GM15510 (cell line): ENCODE results near the gene FSD1.

Source experiments
- POLR2A ChIP-seq: IDR thresholded peaks from 3 replicates; pipeline ENCODE4 v1.6.1; 2011; ENCODE audit warnings: borderline replicate concordance; ENCODE audit not compliant: insufficient read length; ENCODE audit errors: extremely low read depth

Gene FSD1

GRCh38 chr19:4370418-4371041 is 66.1 kb downstream of the FSD1 start:
- TF ChIP-seq POLR2A: no peak

GRCh38 chr19:4371247-4372164 is 67.1 kb downstream of the FSD1 start:
- TF ChIP-seq POLR2A: no peak

GRCh38 chr19:4372165-4373012 is 68.0 kb downstream of the FSD1 start:
- TF ChIP-seq POLR2A: no peak

- no peak for TF ChIP-seq POLR2A
Measured at GRCh38 chr19:4373013-4373367, 68.6 kb downstream of the FSD1 start.
